ENCODE data around the gene AKAP6.
"Not testable (repeated sequence)": the region's sequence is repeated elsewhere in the genome, so short reads cannot be mapped to it uniquely, and the experiment has no call there.

The AKAP6 gene

DNA sequence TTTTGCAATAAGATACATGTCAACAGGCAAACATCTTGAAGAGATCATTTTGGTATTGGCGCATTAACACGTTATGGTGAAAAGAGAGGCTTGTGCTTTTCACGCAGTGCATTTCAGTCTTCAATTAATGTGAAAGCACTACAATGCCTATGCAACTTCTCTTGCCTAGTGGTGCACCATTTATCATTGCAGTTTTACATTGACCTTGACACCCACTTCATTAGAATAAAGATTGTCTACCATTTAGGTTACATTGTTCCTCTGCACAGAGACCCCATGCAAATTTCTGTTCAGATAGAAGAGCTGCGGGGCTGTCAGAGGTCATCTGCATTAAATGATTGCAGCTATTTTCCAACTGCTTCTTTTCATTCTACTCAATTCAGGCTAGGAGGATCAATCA, 397.4 kb downstream of the AKAP6 start:
- DNase-seq = no peak

DNA sequence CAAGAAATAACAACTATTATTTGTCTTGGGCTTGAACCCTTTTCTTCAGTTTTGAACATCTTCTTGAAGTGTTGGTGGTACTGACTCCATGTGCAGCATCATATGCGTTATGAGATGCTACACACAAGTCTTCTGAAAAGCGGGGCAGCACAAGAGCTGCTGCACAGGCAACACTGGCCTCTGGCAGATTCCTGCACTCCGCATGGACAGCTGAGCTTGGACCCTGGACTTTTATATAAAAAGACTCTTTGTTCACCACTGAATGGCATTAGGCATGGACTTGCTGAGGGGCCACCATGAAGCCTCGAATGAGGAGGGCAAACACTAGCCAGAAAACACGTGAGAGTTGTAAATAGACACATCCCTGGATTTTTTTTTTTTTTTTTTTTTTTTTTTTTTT, 398.7 kb downstream of the AKAP6 start:
- DNase-seq = no peak

DNA sequence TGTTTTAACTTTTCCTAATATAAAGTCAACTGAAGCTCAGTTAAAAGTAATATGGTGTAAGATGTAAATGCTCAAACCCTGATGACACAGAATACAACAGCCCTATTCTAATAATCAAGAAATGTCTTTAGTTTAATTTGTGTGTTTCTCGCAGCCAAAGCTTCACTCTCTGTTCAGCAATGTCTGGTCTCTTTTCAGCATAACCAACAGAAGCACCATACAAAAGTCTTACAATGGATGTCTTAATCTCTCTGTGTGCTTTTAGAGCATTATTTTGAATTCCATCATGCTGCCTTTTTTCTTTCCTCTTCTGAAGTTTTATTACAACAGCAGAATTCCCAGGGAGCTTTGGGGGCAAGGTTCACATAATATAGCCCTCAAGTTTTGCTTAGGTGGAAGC, 399.4 kb downstream of the AKAP6 start:
- no peak for DNase-seq

DNA sequence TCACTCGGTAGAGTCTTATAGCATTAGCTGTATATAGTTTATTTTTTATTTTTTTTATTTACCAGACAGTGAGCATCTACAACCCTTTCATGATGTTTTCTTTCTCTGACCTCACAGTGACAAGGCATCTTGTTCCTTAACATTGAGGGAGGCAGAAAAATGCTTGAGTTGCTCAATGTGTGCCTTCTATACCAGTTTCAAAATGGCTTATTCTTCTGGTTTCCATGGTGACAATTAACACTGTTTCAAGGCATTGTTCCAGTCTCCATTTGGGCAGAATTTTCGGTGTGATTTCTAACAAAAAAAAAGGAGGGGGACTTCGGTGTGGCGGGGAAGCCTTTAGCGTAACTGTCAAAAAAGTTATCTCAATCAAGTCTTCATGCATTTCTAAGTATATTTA, 399.9 kb downstream of the AKAP6 start:
- DNase-seq = no peak

DNA sequence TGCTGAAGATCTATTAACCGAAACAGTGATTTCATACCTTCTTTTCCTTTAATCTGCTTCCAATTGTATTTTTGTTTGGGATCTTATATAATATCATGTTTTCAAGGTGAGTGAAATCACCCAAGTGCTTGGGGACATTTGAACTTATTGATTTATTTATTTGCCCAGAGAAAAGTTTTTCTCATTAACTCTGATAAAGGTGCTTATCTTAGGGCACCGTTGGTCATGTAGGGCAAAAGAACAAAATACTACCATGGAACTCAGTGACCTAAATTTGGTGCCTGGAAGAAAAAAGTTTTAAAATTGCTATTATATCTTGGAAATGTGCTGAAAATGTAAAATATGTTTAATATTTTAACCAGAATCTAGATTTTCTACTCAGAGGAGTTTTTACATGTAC, 402.2 kb downstream of the AKAP6 start:
- DNase-seq = no peak

DNA sequence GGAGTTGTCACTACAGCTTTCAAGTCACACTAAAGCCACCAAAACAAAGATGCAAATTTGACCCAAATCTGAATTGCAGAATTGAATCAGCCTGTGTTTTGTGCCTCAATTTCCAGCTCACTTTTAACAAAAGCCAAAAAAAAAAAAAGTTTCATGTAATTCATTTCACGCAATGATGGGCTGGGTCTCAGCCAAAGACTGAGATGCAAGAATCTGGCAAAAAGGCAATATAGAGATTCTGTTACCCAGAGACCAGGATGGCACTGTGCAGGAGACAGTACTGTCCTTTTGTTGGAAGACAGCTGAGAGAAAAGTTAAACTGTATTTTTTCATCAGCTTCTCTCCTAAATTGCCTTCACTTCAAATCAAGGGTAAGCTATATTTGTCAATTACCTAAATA, 403.9 kb downstream of the AKAP6 start:
- no peak for DNase-seq

DNA sequence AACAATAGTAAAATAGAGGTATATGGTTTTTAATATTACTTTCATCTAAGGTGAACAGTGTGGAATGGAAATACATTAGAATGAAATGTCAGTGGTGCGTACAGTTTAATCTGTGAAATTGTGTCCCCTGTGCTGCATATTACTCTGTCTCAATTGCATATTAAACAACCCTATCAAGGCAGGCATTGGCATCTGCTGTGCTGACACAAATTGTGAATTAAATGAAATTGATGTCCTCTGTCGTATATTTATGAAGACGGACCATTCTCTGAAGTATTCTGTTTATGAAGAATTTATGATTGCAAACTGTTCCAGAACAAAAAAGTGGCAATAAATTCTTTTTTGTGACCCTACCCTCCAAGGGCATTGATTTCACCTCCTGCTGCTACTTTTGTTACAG, 405.2 kb downstream of the AKAP6 start:
- no peak for DNase-seq

DNA sequence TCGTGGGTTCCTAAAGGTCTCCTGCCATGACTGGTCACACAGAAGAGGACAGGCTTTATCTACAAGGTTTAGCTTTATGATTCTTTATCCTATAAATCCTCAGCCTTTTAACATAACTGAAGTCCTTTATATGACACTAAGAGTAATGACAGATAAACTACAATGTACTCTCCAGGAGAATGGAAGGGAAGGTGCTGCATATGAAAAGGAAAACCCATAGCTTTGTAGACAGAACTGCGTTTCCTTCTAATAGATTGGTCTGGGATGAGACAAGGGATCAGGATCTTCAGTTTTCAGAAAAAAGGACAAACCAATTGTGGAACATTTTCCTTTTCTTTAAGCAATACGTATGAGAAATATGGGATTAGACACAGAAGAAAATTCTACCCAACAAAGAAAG, 408.5 kb downstream of the AKAP6 start:
- no peak for DNase-seq

DNA sequence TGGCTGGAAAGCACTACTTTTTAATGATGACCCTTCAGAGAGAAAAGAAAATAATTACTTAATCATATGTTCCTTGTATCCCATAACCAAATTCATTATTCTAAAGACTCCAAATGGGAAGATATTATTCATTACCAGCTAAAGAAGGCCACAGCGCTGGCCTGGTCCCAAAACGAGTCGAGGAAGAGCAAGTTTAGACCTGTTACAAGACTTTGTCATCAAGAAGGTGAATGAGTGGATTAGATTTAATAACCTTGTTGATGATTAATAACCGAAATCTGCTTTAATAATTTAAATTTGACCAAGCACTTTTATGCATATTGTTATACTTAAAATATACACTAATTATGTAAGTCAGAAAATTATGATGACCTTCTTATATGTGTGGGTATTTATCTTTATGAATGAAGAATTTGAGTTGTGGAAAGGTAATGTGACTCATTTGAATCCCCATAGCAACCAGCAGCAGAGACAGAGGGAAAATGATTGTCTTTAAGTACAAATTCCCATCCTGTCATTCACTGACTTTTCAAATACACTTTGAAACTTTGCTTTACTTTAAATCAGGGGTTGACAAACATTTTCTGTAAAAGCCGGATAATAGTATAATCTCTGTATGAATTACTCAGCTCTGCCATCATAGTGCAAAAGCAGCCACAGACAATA, 409.2 kb downstream of the AKAP6 start:
- no peak for DNase-seq

DNA sequence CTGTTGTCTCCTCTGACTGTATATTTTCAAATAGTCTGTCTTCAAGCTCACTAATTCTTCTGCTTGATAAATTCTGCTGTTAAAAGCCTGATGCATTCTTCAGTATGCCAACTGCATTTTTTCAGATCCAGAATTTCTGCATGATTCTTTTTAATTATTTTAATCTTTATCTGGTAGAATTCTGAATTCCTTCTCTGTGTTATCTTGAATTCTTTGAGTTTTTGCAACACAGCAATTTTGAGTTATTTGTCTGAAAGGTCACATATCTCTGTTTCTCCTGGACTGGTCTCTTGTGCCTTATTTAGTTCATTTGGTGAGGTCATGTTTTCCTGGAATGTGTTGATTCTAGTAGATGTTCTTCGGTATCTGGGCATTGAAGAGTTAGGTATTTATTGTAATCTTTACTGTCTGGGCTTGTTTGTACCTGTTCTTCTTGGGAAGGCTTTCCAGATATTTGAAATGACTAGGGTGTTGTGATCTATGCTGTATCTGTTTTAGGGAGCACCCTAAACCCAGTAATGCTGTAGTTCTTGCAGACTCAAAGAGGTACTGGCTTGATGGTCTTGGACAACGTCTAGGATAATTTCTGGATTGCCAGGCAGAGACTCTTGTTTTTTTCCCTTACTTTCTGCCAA, 415.8 kb downstream of the AKAP6 start:
- no peak for DNase-seq

DNA sequence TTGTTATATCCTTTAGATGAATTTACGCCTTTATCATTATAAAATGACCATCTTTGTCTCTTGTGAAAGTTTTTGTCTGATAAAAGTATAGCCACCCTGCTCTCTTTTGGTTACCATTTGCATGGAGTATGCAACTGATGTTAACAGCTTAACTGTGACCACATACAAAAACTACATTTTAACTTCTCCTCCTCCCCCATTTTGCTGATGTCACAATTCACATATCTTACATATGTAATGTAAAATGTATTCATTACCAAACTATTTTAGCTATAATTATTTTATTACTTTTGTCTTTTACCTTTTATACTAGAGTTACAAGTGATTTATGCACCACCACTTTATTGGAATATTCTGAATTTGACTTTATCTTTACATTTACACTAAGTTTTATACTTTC, 425.1 kb downstream of the AKAP6 start:
- DNase-seq = no peak

DNA sequence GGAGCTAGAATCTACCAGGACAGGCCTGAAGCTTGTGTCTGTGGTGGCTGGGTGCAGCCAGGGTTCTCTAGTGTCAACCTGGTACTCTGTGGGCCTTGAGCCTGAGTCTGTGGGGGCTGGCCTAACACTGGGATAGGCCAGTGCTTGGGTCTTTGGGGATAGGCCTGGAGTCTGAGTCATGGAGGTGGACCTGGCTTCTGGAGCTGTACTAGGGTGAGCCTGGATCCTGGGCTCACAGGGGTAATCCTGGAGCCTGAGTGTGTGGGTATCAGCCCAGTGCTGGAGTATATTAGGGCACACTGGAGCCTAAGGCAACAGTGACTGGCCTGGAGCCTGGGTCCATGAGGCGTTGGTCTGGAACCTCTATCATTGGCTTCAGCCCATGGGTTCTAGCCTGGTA, 427.1 kb downstream of the AKAP6 start:
- DNase-seq = no peak

DNA sequence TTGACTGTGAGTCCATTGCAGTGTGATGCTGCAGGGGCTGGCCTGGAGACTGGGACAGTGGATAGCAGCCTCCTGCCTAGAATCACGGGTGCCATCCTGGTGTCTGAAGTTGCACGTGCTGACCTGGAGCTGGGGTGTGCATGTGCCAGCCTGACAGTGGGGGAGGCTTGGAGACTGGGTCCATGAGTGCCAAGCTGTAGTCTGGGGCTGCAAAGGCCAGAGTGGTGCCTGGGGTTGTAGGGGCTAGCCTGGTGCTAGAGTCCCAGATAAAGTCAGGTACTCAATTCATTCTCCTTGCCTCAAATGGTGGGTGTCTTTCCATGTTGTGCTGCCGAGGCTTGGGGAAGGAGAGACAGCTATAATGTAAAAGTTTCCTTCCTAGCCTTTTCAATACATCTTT, 427.7 kb downstream of the AKAP6 start:
- DNase-seq = no peak

DNA sequence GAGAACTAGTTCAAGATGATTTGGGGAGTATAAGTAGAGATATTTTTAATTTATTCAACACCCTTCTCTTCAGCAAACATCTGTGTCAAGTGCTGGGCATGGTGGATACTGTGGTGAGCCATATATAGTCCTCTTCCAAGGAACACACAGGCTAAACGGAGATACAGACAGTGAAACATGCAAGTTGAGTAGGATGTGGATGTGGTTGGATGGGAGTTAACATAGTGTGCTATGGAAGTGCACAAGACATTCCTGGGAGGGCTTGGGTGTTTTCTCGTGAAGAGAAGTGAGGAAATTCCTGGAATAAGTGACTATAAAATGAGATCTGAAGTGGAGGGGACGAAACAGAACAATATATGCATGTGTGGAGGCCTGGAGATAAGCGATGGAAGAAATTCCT, 428.5 kb downstream of the AKAP6 start:
- no peak for DNase-seq

DNA sequence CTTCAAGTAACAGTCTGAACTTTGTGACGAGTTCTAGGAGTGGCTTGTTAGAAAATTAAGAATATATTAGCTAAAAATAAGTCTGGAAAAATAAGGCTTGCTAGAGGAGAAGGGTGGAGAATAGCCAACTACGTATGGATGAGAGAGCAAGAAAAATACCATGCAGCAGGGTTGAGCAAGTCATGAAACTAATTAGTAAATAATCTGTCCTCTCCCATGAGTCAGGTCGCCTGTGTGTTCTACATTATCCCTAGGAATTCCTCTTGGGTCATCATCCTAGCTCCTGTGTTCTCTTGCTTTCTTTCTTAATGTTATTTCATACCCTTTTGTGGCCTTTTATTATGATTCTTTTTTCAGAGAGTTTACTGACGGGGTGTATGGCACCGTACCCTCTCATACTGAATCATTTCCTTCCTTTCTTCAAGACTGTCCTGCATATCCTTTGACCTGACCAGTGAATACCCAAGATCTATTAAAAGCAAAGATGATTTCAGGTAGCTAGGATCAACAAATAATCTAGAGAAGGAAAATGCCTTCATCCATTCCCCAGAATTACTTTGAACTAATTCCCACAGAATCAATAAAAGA, 432.4 kb downstream of the AKAP6 start:
- no peak for DNase-seq

DNA sequence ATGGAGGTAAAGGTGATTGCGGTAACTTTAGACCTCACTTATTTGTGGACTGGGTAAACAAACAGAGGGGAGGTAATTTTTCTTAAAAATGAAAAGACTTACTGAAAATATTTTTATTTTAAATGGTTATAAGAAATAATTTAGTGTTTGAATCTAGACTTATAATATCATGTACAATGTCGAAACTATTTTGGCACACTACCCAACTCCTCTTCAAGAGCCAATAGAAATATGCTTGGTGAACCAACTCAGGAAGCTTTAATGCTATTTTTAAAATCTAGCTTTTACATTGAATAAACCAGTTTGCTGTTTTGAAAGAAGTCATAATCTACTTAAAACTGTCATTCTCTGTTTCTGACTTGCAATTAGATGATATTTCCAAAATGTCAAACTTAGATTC, 433.8 kb downstream of the AKAP6 start:
- no peak for DNase-seq

DNA sequence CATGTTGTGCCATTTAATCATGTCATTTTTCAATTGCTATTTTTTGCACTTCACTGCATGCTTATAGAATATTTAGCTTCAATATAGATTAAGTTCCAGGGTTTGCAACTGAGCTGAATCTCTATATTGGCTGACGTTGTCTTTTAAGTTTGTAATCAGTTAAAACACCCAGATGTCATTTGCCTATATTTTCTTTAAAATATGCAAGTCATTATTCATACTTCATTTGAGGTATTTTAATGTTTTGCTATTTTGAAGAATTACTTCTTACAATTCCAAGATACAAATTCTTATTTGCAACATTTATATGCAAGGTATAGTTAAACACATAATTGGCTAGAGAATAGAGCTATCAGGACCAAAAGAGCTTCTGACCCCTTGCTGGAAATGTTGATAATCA, 434.6 kb downstream of the AKAP6 start:
- DNase-seq = no peak

DNA sequence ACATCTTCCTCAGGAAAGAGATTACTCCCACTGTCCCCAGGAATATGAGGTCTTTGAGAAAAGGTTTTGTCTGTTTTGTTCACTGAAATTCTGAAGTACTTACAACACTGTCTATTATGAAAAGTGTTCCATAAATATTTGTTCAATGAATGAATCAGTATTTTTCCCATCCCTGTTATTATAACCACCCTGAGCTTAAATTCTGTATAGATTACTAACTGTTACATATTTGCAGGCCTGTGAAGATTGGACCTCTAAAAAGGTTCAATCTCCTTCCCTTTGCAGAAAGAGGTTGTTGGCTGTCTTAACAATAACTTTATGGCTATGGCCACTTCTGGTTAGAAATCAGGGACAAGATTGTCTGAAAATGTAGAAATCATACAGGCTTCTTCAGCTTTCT, 435.0 kb downstream of the AKAP6 start:
- DNase-seq = no peak

DNA sequence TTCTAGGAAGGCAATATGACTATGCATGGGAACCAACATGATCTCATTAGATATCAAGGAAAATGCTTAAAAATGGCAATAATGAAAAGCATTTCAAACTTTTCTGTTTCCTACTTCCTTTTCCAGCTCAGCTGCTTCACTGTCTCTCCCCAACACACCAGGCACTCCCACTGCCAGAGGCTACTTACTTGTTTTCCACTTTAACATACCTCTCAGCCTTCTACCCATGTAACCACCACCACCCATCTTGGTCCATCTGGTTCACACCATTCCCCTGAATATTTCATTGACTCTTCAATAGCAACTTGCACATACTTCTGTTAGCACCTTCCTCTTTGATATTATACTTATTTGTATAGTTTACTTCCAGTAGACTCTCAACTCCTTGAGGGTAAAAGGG, 441.3 kb downstream of the AKAP6 start:
- no peak for DNase-seq

DNA sequence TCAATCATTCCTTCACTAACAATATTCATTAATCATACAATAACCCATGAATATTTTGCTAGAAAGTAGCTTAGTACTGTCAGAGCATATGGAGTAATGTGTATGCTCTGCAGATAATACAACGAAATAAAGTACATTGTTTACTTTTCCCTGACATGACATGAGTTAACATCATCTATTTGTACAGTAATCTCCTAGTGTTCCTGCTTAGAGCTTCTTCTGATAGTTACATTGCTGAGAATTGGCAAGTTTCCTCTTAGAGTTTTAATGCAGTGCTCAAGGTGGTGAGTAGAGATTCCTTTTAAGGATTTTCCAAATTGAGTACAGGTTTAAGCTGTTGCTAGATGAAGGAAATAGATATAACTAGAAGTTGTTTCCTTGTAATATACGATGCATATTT, 445.1 kb downstream of the AKAP6 start:
- DNase-seq = no peak

DNA sequence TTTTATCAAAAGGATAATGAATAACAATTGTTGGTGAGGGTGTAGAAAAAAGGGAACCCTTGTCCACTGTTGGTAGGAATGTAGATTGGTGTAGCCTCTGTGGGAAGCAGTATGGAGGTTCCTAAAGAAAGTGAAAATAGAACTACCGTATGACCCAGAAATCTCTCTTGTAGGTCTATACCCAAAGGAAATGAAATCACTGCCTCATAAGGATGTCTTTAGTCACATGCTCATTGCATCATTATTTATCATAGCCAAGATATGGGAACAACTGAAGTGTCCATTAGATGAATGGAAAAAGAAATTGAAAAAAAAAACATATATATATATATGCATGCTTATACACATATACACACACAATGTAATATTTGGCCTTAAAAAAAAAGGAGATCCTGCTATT, 450.7 kb downstream of the AKAP6 start:
- DNase-seq = peak; percentile 36

DNA sequence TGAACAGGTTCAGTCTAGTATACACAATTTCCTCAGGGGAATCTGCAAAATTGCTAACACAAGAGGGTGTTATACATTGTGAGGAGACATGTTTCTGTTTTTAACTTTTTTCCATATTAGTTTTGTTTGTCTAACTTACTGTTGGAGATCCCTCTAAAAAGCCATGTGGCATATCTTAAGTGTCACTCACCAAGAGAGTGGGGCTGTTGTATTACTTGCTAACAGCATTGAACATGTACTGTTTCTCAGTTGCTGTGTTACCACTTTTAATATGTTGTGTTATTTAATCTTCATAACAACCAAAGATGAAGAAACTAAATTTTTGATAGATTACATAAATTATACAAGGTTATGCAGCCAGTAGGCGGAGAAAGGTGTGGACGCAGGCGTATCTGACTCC, 455.3 kb downstream of the AKAP6 start:
- DNase-seq = no peak

DNA sequence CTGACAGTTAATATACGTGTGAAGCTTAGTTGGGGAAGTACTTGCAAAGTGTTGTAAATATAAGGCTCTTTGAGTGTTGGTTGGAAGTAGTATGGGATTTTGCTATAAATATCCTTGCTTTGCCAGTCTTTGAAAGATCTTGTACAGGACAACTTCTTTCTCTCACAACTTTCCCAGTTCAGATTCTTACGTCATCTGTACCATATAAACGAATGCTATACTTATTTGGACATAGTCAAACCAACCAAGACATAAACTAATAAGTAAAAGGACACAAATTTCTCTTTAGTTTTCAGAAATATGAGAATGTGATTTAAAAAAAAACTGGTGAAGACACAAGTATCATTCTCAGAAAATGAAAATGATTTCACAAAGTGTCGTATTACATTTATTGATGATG, 456.5 kb downstream of the AKAP6 start:
- DNase-seq = no peak

DNA sequence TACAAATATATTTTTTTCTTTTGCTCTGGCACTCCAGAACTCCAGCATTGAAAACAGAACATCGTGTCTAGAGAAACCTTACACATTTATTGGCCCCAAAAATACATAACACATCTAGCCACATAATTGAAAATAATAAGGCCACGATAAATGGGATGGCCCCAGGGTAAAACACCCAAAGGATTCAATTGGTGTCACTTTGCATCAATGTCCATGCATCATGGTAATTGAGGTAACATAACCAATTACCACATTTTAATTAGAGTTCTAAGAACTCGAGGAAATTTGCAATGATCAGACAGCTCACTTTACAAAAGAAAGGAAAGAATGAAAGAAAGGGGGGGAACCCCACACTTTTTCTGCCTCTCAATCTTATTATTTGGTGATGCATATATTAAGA, 457.8 kb downstream of the AKAP6 start:
- no peak for DNase-seq

DNA sequence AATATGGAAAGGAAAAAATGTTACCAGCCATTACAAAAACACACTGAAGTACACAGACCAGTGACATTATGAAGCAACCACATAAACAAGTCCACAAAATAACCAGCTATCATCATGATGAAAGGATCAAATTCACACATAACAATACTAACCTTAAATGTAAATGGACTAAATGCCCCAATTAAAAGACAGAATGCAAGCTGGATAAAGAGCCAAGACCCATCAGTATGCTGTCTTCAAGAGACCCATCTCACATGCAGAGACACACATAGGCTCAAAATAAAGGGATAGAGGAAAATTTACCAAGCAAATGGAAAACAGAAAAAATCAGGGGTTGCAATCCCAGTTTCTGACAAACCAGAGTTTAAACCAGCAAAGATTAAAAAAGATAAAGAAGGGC, 463.9 kb downstream of the AKAP6 start:
- not testable (repeated sequence) for DNase-seq
